K562 (cell line): ENCODE results near the gene SYK. TPM values are rescaled to one million over a fixed set of nuclear protein-coding genes. Genes with fewer than 3 reads are reported as not detected.

Experiments used
- ATAC-seq: fragments of 200-7000 bp; cut with Tn5 transposase; 3 replicates; pipeline ENCODE4 v1.9.1; 2020; ENCODE audit warnings: moderate library complexity
- BruUV-seq: library from RNA; stranded (reverse); fragments of 400-500 nt; replicated peaks from 2 replicates; lab custom pipeline; 2021; lab: Mats Ljungman, UMichigan
- CTCF ChIA-PET: fragments of 300-600 bp; formaldehyde crosslinking; extraction: SDS; loops from one replicate; lab custom pipeline; 2021; ENCODE audit warnings: low intra/inter-chr PET ratio; lab: Yijun Ruan, JAX
- POLR2A ChIA-PET: fragments of 300-600, 350-650 bp; sonication (Branson Sonifier 250); formaldehyde crosslinking; extraction: SDS; loops from one replicate; lab custom pipeline; 2021; ENCODE audit warnings: antibody characterized with exemption, inconsistent platforms; lab: Yijun Ruan, JAX
- DNase-seq, 4 experiments: peaks; one replicate each; pipeline versions ENCODE4 v3.0.0 to v3.0.0-alpha.2; 2011 to 2018; ENCODE audit warnings: low spot score in 3 of 4, mixed read lengths in 3 of 4; ENCODE audit errors: extremely low read depth in 1 of 4
- FAIRE-seq: peaks from 2 replicates; lab custom pipeline; 2011; peaks lifted over from hg19 to GRCh38; lab: Jason Lieb, UNC
- H2AFZ ChIP-seq: 2 replicates; pipeline ENCODE4 v1.6.0; 2011; ENCODE audit warnings: low read depth, low read length, control low read depth, inconsistent platforms
- H3K27ac ChIP-seq: fragments of 200-600 bp; 3 replicates; pipeline ENCODE4 v1.8.0; 2011; ENCODE audit warnings: low read depth, mild to moderate bottlenecking, control low read depth, inconsistent platforms, low read length, moderate library complexity, mixed read lengths; ENCODE audit errors: extremely low read depth
- H3K27me3 ChIP-seq, 2 experiments: fragments of 300-600 bp in 1 of 2; 2 replicates in 1 of 2; 3 replicates in 1 of 2; pipeline versions ENCODE4 v1.6.0 to v1.8.0; 2011; ENCODE audit warnings: inconsistent platforms in 2 of 2, low read length in 2 of 2, mild to moderate bottlenecking in 1 of 2, mixed read lengths in 1 of 2, moderate library complexity in 1 of 2; ENCODE audit not compliant: control insufficient read depth in 2 of 2, insufficient read depth in 2 of 2
- H3K36me3 ChIP-seq: fragments of 300-600 bp; 3 replicates; pipeline ENCODE4 v1.8.0; 2011; ENCODE audit warnings: mild to moderate bottlenecking, low read length, inconsistent platforms; ENCODE audit not compliant: control insufficient read depth, insufficient read depth
- H3K4me1 ChIP-seq, 2 experiments: fragments of 200-600 bp in 1 of 2; replicated peaks in 1 of 2; 2 replicates in 1 of 2; 3 replicates in 1 of 2; pipeline versions ENCODE4 v1.5.1 to v1.8.0; 2011; ENCODE audit warnings: inconsistent platforms in 2 of 2, low read length in 2 of 2, mild to moderate bottlenecking in 1 of 2, mixed read lengths in 1 of 2, moderate library complexity in 1 of 2; ENCODE audit not compliant: control insufficient read depth in 2 of 2, insufficient read depth in 2 of 2
- H3K4me2 ChIP-seq: 2 replicates; pipeline ENCODE4 v1.6.1; 2011; ENCODE audit warnings: low read length, control low read depth, inconsistent platforms, mixed read lengths; ENCODE audit not compliant: insufficient read depth
- H3K4me3 ChIP-seq: fragments of 200-600 bp; sonication (generic), shearing (Covaris generic); 2 replicates; pipeline ENCODE4 v1.5.1; 2016; ENCODE audit warnings: control low read depth, inconsistent platforms
- H3K79me2 ChIP-seq: fragments of 200-600 bp; 3 replicates; pipeline ENCODE4 v1.8.0; 2011; ENCODE audit warnings: low read length, inconsistent platforms; ENCODE audit not compliant: control insufficient read depth, insufficient read depth
- H3K9ac ChIP-seq, 2 experiments: 2 replicates each; pipeline versions ENCODE4 v1.6.0 to v1.6.1; 2011; ENCODE audit warnings: low read depth in 2 of 2, low read length in 2 of 2, control low read depth in 1 of 2, inconsistent platforms in 1 of 2, mild to moderate bottlenecking in 1 of 2, mixed read lengths in 1 of 2; ENCODE audit not compliant: insufficient read depth in 1 of 2
- H3K9me1 ChIP-seq: one replicate; pipeline ENCODE4 v1.6.0; 2011; ENCODE audit warnings: inconsistent platforms, mild to moderate bottlenecking, low read length, moderate library complexity; ENCODE audit not compliant: control insufficient read depth, insufficient read depth
- H3K9me3 ChIP-seq: replicated peaks from 2 replicates; pipeline ENCODE4 v1.5.1; 2011; ENCODE audit warnings: low read depth, low read length, inconsistent platforms; ENCODE audit not compliant: control insufficient read depth, insufficient read depth
- H4K20me1 ChIP-seq: replicated peaks from 2 replicates; pipeline ENCODE4 v1.6.1; 2011; ENCODE audit warnings: low read length, inconsistent platforms, mixed read lengths; ENCODE audit not compliant: control insufficient read depth, insufficient read depth
- CBFA2T2 ChIP-seq: fragments of 450-650 bp; conservative IDR thresholded peaks from 2 replicates; pipeline ENCODE4 v1.6.1; 2017; ENCODE audit warnings: mild to moderate bottlenecking
- E2F3 ChIP-seq: fragments of 250-450 bp; sonication (Bioruptor Pico); IDR thresholded peaks from 2 replicates; pipeline ENCODE4 v1.4.0; 2020; ENCODE audit warnings: mild to moderate bottlenecking
- ESRRB ChIP-seq: fragments of 250-450 bp; sonication (Bioruptor Pico); IDR thresholded peaks from 2 replicates; pipeline ENCODE4 v1.5.0; 2020; ENCODE audit warnings: mild to moderate bottlenecking, moderate library complexity, borderline replicate concordance
- PCBP1 ChIP-seq: fragments of 200-400 bp; formaldehyde crosslinking; IDR thresholded peaks from 2 replicates; pipeline ENCODE4 v1.6.1; 2018; ENCODE audit warnings: mild to moderate bottlenecking, low read depth, low read length; ENCODE audit not compliant: poor library complexity, severe bottlenecking
- POLR2B ChIP-seq: fragments of 450-650 bp; IDR thresholded peaks from 2 replicates; pipeline ENCODE4 v1.6.1; 2018; ENCODE audit warnings: low read depth; ENCODE audit not compliant: partially characterized antibody
- PURB ChIP-seq: sonication (generic); formaldehyde crosslinking; IDR thresholded peaks from 2 replicates; pipeline ENCODE4 v1.9.0; 2021; ENCODE audit warnings: low read depth, mild to moderate bottlenecking, missing genetic modification reagents
- ZNF668 ChIP-seq: fragments of 250-450 bp; sonication (Bioruptor Pico); IDR thresholded peaks from 2 replicates; pipeline ENCODE4 v1.8.0; 2022; ENCODE audit warnings: mild to moderate bottlenecking, inconsistent platforms
- in situ Hi-C: fragments of 300-500 bp; cut with MboI; formaldehyde crosslinking; loops from 4 replicates; pipeline ENCODE4 v1.15.0; 2018; ENCODE audit warnings: inconsistent platforms, mixed read lengths
- intact Hi-C: fragments of 100-400 bp; cut with micrococcal nuclease; formaldehyde crosslinking; loops from 2 replicates; pipeline ENCODE4 v1.14.2; 2022
- polyA plus RNA-seq, 8 experiments: library from polyadenylated mRNA; depleted of rRNA in 4 of 8; stranded (reverse) in 5 of 8; unstranded in 3 of 8; fragments of >200 nt; fragmentation: Nextera tagmentation in 2 of 8; fragmentation: Illumina TruSeq in 1 of 8; extraction: Ambion mirVana in 2 of 8; extraction: Trizol in 1 of 8; gene quantifications; 2 replicates each; pipeline versions ENCODE4 v1.2.1 to v1.2.3, GENCODE V29; 2011 to 2014; ENCODE audit warnings: inconsistent platforms in 1 of 8, missing spikeins in 1 of 8
- total RNA-seq, 7 experiments: library from RNA; depleted of rRNA in 6 of 7; stranded (reverse); fragments of >200 nt in 6 of 7; fragmentation: Illumina TruSeq in 2 of 7; extraction: Trizol in 2 of 7; gene quantifications; 2 replicates each; pipeline versions ENCODE4 v1.2.1 to v1.2.3, GENCODE V29; 2011 to 2021; ENCODE audit warnings: low replicate concordance in 1 of 7
- TF ChIP-seq, protein P1 (sequence below): fragments of 450-650 bp; conservative IDR thresholded peaks from 2 replicates; pipeline ENCODE4 v1.6.1; 2016; ENCODE audit warnings: missing genetic modification characterization, low read depth, mild to moderate bottlenecking, missing compliant biosample characterization, moderate library complexity
- TF ChIP-seq, protein P2 (sequence below): fragments of 250-450 bp; sonication (Bioruptor Pico); IDR thresholded peaks from 2 replicates; pipeline ENCODE4 v1.4.0; 2020; ENCODE audit warnings: mild to moderate bottlenecking, moderate library complexity, borderline replicate concordance

Gene SYK
- total and polyA plus RNA-seq, 9 of the 15 experiments (the other 6 are each of a cell fraction or from before 2014, with no cell fraction given), result 3.9 to 32.7 (median 16.7) TPM

GRCh38 chr9:90869361-90869760, 67.7 kb downstream of the SYK start:
- Histone ChIP-seq H3K4me2 (no peak overlapping the region), H3K4me1 (no peaks in the 10 kb centered on the region; a peak in 1 of 5 replicates), H4K20me1 (no peaks in the 10 kb centered on the region), H3K36me3 (peaks cover 21% of the 10 kb centered on the region; the same call in 1 of the 3 replicates), H3K79me2 (no peaks in the 10 kb centered on the region), H3K27me3 (no peaks in the 10 kb centered on the region), H3K4me3 (no peak overlapping the region), H3K9me1 (no peaks in the 10 kb centered on the region), H2AFZ (no peak overlapping the region), H3K27ac (no peak overlapping the region), H3K9me3 (no peaks in the 10 kb centered on the region), H3K9ac (no peak overlapping the region)
- intact Hi-C loops, result no loop called here
- POLR2A ChIA-PET, result interaction anchor here (0.6 kb wide), 1 partner anchor 8 kb away, joined by 3 read pairs; no protein-coding TSS in a partner anchor
- FAIRE-seq (no peak), ATAC-seq (no peak), DNase-seq (no peak)
- no TSS peak for BruUV-seq
- CTCF ChIA-PET, result interaction anchor here (0.6 to 2.5 kb wide), 2 partner anchors 166 to 727 kb away, joined by 3 to 14 read pairs; no protein-coding TSS in a partner anchor
- TF ChIP-seq, protein P1, sequence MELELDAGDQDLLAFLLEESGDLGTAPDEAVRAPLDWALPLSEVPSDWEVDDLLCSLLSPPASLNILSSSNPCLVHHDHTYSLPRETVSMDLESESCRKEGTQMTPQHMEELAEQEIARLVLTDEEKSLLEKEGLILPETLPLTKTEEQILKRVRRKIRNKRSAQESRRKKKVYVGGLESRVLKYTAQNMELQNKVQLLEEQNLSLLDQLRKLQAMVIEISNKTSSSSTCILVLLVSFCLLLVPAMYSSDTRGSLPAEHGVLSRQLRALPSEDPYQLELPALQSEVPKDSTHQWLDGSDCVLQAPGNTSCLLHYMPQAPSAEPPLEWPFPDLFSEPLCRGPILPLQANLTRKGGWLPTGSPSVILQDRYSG (tag), result no peak
- TF ChIP-seq PURB (no peak), E2F3 (CRISPR knock-in tag) (no peak), CBFA2T2 (no peak), ESRRB (CRISPR knock-in tag) (no peak), PCBP1 (no peak), ZNF668 (CRISPR knock-in tag) (no peak), POLR2B (no peak)
- TF ChIP-seq, protein P2, sequence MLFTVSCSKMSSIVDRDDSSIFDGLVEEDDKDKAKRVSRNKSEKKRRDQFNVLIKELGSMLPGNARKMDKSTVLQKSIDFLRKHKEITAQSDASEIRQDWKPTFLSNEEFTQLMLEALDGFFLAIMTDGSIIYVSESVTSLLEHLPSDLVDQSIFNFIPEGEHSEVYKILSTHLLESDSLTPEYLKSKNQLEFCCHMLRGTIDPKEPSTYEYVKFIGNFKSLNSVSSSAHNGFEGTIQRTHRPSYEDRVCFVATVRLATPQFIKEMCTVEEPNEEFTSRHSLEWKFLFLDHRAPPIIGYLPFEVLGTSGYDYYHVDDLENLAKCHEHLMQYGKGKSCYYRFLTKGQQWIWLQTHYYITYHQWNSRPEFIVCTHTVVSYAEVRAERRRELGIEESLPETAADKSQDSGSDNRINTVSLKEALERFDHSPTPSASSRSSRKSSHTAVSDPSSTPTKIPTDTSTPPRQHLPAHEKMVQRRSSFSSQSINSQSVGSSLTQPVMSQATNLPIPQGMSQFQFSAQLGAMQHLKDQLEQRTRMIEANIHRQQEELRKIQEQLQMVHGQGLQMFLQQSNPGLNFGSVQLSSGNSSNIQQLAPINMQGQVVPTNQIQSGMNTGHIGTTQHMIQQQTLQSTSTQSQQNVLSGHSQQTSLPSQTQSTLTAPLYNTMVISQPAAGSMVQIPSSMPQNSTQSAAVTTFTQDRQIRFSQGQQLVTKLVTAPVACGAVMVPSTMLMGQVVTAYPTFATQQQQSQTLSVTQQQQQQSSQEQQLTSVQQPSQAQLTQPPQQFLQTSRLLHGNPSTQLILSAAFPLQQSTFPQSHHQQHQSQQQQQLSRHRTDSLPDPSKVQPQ, result no peak
- TF ChIP-seq, all 486 proteins: peak for 0
- in situ Hi-C loops, result no loop called here
